Sciatic nerve (tissue), 2 donors: ENCODE results near the gene NKAIN1. TPM values are rescaled to one million over a fixed set of nuclear protein-coding genes. Genes with fewer than 3 reads are reported as not detected.

Source experiments
- ATAC-seq: fragments of 200-7000 bp; cut with Tn5 transposase; one replicate; pipeline ENCODE4 v1.9.1; 2020; ENCODE audit warnings: mild to moderate bottlenecking, moderate library complexity
- DNase-seq: peaks from one replicate; pipeline ENCODE4 v3.0.0-alpha.2; 2020; ENCODE audit warnings: low spot score
- intact Hi-C: fragments of 100-400 bp; cut with DNase I; formaldehyde crosslinking; loops from one replicate; pipeline ENCODE4 v1.14.2; 2022
- total RNA-seq: library from RNA; stranded (reverse); fragmentation: NEBNext Ultra II Directional; extraction: Animal tissue kit (Norgen Biotek cat#: 25700); gene quantifications from one replicate; pipeline ENCODE4 v1.2.1, GENCODE V29; 2021
- donor health status: DM: no; HTN: no; CAD: no.
- donor health status: DM: no; HTN: no; CAD: no.

The NKAIN1 gene
- total RNA-seq, 1 donor from 2014 or later = 0.13 TPM

- intact Hi-C loops = no loop called here
Measured at GRCh38 chr1:31238612-31238985, 1.1 kb downstream of the NKAIN1 start.

GRCh38 chr1:31234870-31235269, 4.8 kb downstream of the NKAIN1 start:
- intact Hi-C loops = no loop called here
- DNase-seq = no peak
- no peak for ATAC-seq

More at GRCh38 chr1:31238612-31238985, 1.1 kb downstream of the NKAIN1 start:
- ATAC-seq = no peak
- no peak for DNase-seq

GRCh38 chr1:31234123-31234708, 5.5 kb downstream of the NKAIN1 start:
- ATAC-seq (no peak), DNase-seq (no peak)
- intact Hi-C loops = no loop called here

- intact Hi-C loops = no loop called here
- ATAC-seq = no peak
- no peak for DNase-seq
Measured at GRCh38 chr1:31232689-31233088, 7.0 kb downstream of the NKAIN1 start.

GRCh38 chr1:31231802-31232201, 7.9 kb downstream of the NKAIN1 start:
- DNase-seq (no peak), ATAC-seq (no peak)
- intact Hi-C loops = no loop called here

GRCh38 chr1:31230378-31230777, 9.3 kb downstream of the NKAIN1 start:
- DNase-seq (no peak), ATAC-seq (no peak)
- intact Hi-C loops = no loop called here

- no peak for ATAC-seq
- DNase-seq = no peak
- intact Hi-C loops = no loop called here
Measured at GRCh38 chr1:31228986-31229385, 10.7 kb downstream of the NKAIN1 start.

GRCh38 chr1:31227891-31228568, 11.7 kb downstream of the NKAIN1 start:
- ATAC-seq (no peak), DNase-seq (no peak)
- intact Hi-C loops = no loop called here

- intact Hi-C loops = no loop called here
Measured at GRCh38 chr1:31224068-31224467, 15.6 kb downstream of the NKAIN1 start.

GRCh38 chr1:31222176-31222575, 17.5 kb downstream of the NKAIN1 start:
- intact Hi-C loops = no loop called here
- DNase-seq (no peak), ATAC-seq (no peak)

More at GRCh38 chr1:31224068-31224467, 15.6 kb downstream of the NKAIN1 start:
- DNase-seq = no peak
- ATAC-seq = no peak

GRCh38 chr1:31221072-31221471, 18.6 kb downstream of the NKAIN1 start:
- ATAC-seq (no peak), DNase-seq (no peak)
- intact Hi-C loops = no loop called here

- DNase-seq = no peak
- no peak for ATAC-seq
- intact Hi-C loops = no loop called here
Measured at GRCh38 chr1:31219489-31219888, 20.2 kb downstream of the NKAIN1 start.

GRCh38 chr1:31218705-31219104, 21.0 kb downstream of the NKAIN1 start:
- DNase-seq (no peak), ATAC-seq (no peak)
- intact Hi-C loops = no loop called here

- intact Hi-C loops = no loop called here
- DNase-seq (peak; percentile 75), ATAC-seq (no peak)
Measured at GRCh38 chr1:31216016-31216415, 23.7 kb downstream of the NKAIN1 start.

- DNase-seq (no peak), ATAC-seq (no peak)
- intact Hi-C loops = no loop called here
Measured at GRCh38 chr1:31215065-31215570, 24.6 kb downstream of the NKAIN1 start.

- no peak for ATAC-seq
- DNase-seq = no peak
- intact Hi-C loops = no loop called here
Measured at GRCh38 chr1:31214316-31215064, 25.2 kb downstream of the NKAIN1 start.

- no peak for DNase-seq
Measured at GRCh38 chr1:31208361-31208945, 31.2 kb downstream of the NKAIN1 start.

GRCh38 chr1:31207569-31207968, 32.1 kb downstream of the NKAIN1 start:
- intact Hi-C loops = no loop called here
- ATAC-seq (no peak), DNase-seq (no peak)

More at GRCh38 chr1:31208361-31208945, 31.2 kb downstream of the NKAIN1 start:
- intact Hi-C loops = no loop called here
- no peak for ATAC-seq

GRCh38 chr1:31207046-31207445, 32.6 kb downstream of the NKAIN1 start:
- DNase-seq (no peak), ATAC-seq (no peak)

GRCh38 chr1:31203215-31203614, 36.5 kb downstream of the NKAIN1 start:
- DNase-seq = peak; percentile 69
- intact Hi-C loops = no loop called here

More at GRCh38 chr1:31207046-31207445, 32.6 kb downstream of the NKAIN1 start:
- intact Hi-C loops = no loop called here

More at GRCh38 chr1:31203215-31203614, 36.5 kb downstream of the NKAIN1 start:
- peak; percentile 72 for ATAC-seq
